K562 (cell line): ENCODE data around the gene BCL6B. TPM values are rescaled to one million over a fixed set of nuclear protein-coding genes. Genes with fewer than 3 reads are reported as not detected.

Source experiments
- ATAC-seq: fragments of 200-7000 bp; cut with Tn5 transposase; 3 replicates; pipeline ENCODE4 v1.9.1; 2020; ENCODE audit warnings: moderate library complexity
- BruUV-seq: library from RNA; stranded (reverse); fragments of 400-500 nt; replicated peaks from 2 replicates; lab custom pipeline; 2021; lab: Mats Ljungman, UMichigan
- CTCF ChIA-PET: fragments of 300-600 bp; formaldehyde crosslinking; extraction: SDS; loops from one replicate; lab custom pipeline; 2021; ENCODE audit warnings: low intra/inter-chr PET ratio; lab: Yijun Ruan, JAX
- POLR2A ChIA-PET: fragments of 300-600, 350-650 bp; sonication (Branson Sonifier 250); formaldehyde crosslinking; extraction: SDS; loops from one replicate; lab custom pipeline; 2021; ENCODE audit warnings: antibody characterized with exemption, inconsistent platforms; lab: Yijun Ruan, JAX
- DNase-seq, 4 experiments: peaks; one replicate each; pipeline versions ENCODE4 v3.0.0 to v3.0.0-alpha.2; 2011 to 2018; ENCODE audit warnings: low spot score in 3 of 4, mixed read lengths in 3 of 4; ENCODE audit errors: extremely low read depth in 1 of 4
- FAIRE-seq: peaks from 2 replicates; lab custom pipeline; 2011; peaks lifted over from hg19 to GRCh38; lab: Jason Lieb, UNC
- H2AFZ ChIP-seq: 2 replicates; pipeline ENCODE4 v1.6.0; 2011; ENCODE audit warnings: low read depth, low read length, control low read depth, inconsistent platforms
- H3K27ac ChIP-seq: fragments of 200-600 bp; 3 replicates; pipeline ENCODE4 v1.8.0; 2011; ENCODE audit warnings: low read depth, mild to moderate bottlenecking, control low read depth, inconsistent platforms, low read length, moderate library complexity, mixed read lengths; ENCODE audit errors: extremely low read depth
- H3K27me3 ChIP-seq, 2 experiments: fragments of 300-600 bp in 1 of 2; 2 replicates in 1 of 2; 3 replicates in 1 of 2; pipeline versions ENCODE4 v1.6.0 to v1.8.0; 2011; ENCODE audit warnings: inconsistent platforms in 2 of 2, low read length in 2 of 2, mild to moderate bottlenecking in 1 of 2, mixed read lengths in 1 of 2, moderate library complexity in 1 of 2; ENCODE audit not compliant: control insufficient read depth in 2 of 2, insufficient read depth in 2 of 2
- H3K36me3 ChIP-seq: fragments of 300-600 bp; 3 replicates; pipeline ENCODE4 v1.8.0; 2011; ENCODE audit warnings: mild to moderate bottlenecking, low read length, inconsistent platforms; ENCODE audit not compliant: control insufficient read depth, insufficient read depth
- H3K4me1 ChIP-seq, 2 experiments: fragments of 200-600 bp in 1 of 2; replicated peaks in 1 of 2; 2 replicates in 1 of 2; 3 replicates in 1 of 2; pipeline versions ENCODE4 v1.5.1 to v1.8.0; 2011; ENCODE audit warnings: inconsistent platforms in 2 of 2, low read length in 2 of 2, mild to moderate bottlenecking in 1 of 2, mixed read lengths in 1 of 2, moderate library complexity in 1 of 2; ENCODE audit not compliant: control insufficient read depth in 2 of 2, insufficient read depth in 2 of 2
- H3K4me2 ChIP-seq: 2 replicates; pipeline ENCODE4 v1.6.1; 2011; ENCODE audit warnings: low read length, control low read depth, inconsistent platforms, mixed read lengths; ENCODE audit not compliant: insufficient read depth
- H3K4me3 ChIP-seq: fragments of 200-600 bp; sonication (generic), shearing (Covaris generic); 2 replicates; pipeline ENCODE4 v1.5.1; 2016; ENCODE audit warnings: control low read depth, inconsistent platforms
- H3K79me2 ChIP-seq: fragments of 200-600 bp; 3 replicates; pipeline ENCODE4 v1.8.0; 2011; ENCODE audit warnings: low read length, inconsistent platforms; ENCODE audit not compliant: control insufficient read depth, insufficient read depth
- H3K9ac ChIP-seq, 2 experiments: 2 replicates each; pipeline versions ENCODE4 v1.6.0 to v1.6.1; 2011; ENCODE audit warnings: low read depth in 2 of 2, low read length in 2 of 2, control low read depth in 1 of 2, inconsistent platforms in 1 of 2, mild to moderate bottlenecking in 1 of 2, mixed read lengths in 1 of 2; ENCODE audit not compliant: insufficient read depth in 1 of 2
- H3K9me1 ChIP-seq: one replicate; pipeline ENCODE4 v1.6.0; 2011; ENCODE audit warnings: inconsistent platforms, mild to moderate bottlenecking, low read length, moderate library complexity; ENCODE audit not compliant: control insufficient read depth, insufficient read depth
- H3K9me3 ChIP-seq: replicated peaks from 2 replicates; pipeline ENCODE4 v1.5.1; 2011; ENCODE audit warnings: low read depth, low read length, inconsistent platforms; ENCODE audit not compliant: control insufficient read depth, insufficient read depth
- H4K20me1 ChIP-seq: replicated peaks from 2 replicates; pipeline ENCODE4 v1.6.1; 2011; ENCODE audit warnings: low read length, inconsistent platforms, mixed read lengths; ENCODE audit not compliant: control insufficient read depth, insufficient read depth
- BCOR ChIP-seq: fragments of 450-650 bp; IDR thresholded peaks from 2 replicates; pipeline ENCODE4 v1.6.1; 2016
- CBX8 ChIP-seq: fragments of 200-600 bp; sonication (generic); IDR thresholded peaks from 2 replicates; pipeline ENCODE4 v1.6.1; 2012; ENCODE audit warnings: borderline replicate concordance, mixed run types, low read depth, mild to moderate bottlenecking, moderate library complexity, mixed read lengths, low read length, control low read depth, inconsistent platforms; ENCODE audit not compliant: poor library complexity, severe bottlenecking; ENCODE audit errors: extremely low read depth
- CCNT2 ChIP-seq: IDR thresholded peaks from 2 replicates; pipeline ENCODE4 v1.6.1; 2011; ENCODE audit warnings: borderline replicate concordance, low read depth, mild to moderate bottlenecking, moderate library complexity, mixed read lengths, low read length; ENCODE audit not compliant: insufficient read length; ENCODE audit errors: extremely low read depth
- EP400 ChIP-seq: fragments of 450-650 bp; IDR thresholded peaks from 2 replicates; pipeline ENCODE4 v1.6.1; 2017; ENCODE audit warnings: antibody characterized with exemption, mild to moderate bottlenecking, moderate library complexity
- POLR2AphosphoS2 ChIP-seq: IDR thresholded peaks from 2 replicates; pipeline ENCODE4 v1.6.1; 2012; ENCODE audit warnings: low read length, improper control_type of control experiment
- RUNX1 ChIP-seq: sonication (generic); IDR thresholded peaks from 2 replicates; pipeline ENCODE4 v1.6.1; 2016; ENCODE audit warnings: antibody characterized with exemption, low read depth
- SREBF1 ChIP-seq: fragments of 150-350 bp; IDR thresholded peaks from 2 replicates; pipeline ENCODE4 v1.6.1; 2014; ENCODE audit warnings: antibody characterized with exemption, low read depth, low read length, borderline replicate concordance
- ZBTB34 ChIP-seq: fragments of 250-450 bp; sonication (Bioruptor Pico); IDR thresholded peaks from 2 replicates; pipeline ENCODE4 v1.8.0; 2021; ENCODE audit warnings: mild to moderate bottlenecking, moderate library complexity
- ZNF511 ChIP-seq: sonication (generic); formaldehyde crosslinking; IDR thresholded peaks from 2 replicates; pipeline ENCODE4 v1.8.0; 2022; ENCODE audit warnings: mild to moderate bottlenecking, missing genetic modification reagents
- WGBS: fragments of 100-300 bp; shearing (Covaris generic); methylation state at CpG from one replicate; pipeline ENCODE4 v1.1.6; 2016; ENCODE audit warnings: low coverage, mixed read lengths; ENCODE audit not compliant: insufficient coverage; ENCODE audit errors: missing lambda C conversion rate; 5-methylcytosine and 5-hydroxymethylcytosine counted together
- in situ Hi-C: fragments of 300-500 bp; cut with MboI; formaldehyde crosslinking; loops from 4 replicates; pipeline ENCODE4 v1.15.0; 2018; ENCODE audit warnings: inconsistent platforms, mixed read lengths
- intact Hi-C: fragments of 100-400 bp; cut with micrococcal nuclease; formaldehyde crosslinking; loops from 2 replicates; pipeline ENCODE4 v1.14.2; 2022
- polyA plus RNA-seq, 8 experiments: library from polyadenylated mRNA; depleted of rRNA in 4 of 8; stranded (reverse) in 5 of 8; unstranded in 3 of 8; fragments of >200 nt; fragmentation: Nextera tagmentation in 2 of 8; fragmentation: Illumina TruSeq in 1 of 8; extraction: Ambion mirVana in 2 of 8; extraction: Trizol in 1 of 8; gene quantifications; 2 replicates each; pipeline versions ENCODE4 v1.2.1 to v1.2.3, GENCODE V29; 2011 to 2014; ENCODE audit warnings: inconsistent platforms in 1 of 8, missing spikeins in 1 of 8
- total RNA-seq, 7 experiments: library from RNA; depleted of rRNA in 6 of 7; stranded (reverse); fragments of >200 nt in 6 of 7; fragmentation: Illumina TruSeq in 2 of 7; extraction: Trizol in 2 of 7; gene quantifications; 2 replicates each; pipeline versions ENCODE4 v1.2.1 to v1.2.3, GENCODE V29; 2011 to 2021; ENCODE audit warnings: low replicate concordance in 1 of 7

The BCL6B gene
- total and polyA plus RNA-seq, 9 of the 15 experiments (the other 6 are each of a cell fraction or from before 2014, with no cell fraction given) = 0.89 to 5.0 (median 3.6) TPM

- intact Hi-C loops (no loop called here), in situ Hi-C loops (loop anchor here (10.0 to 25.0 kb wide), 2 partner anchors 295 to 522 kb away; partner anchors contain the start of genes ACAP1, SENP3 and TNFSF13)
- no TSS peak for BruUV-seq
- no peak for FAIRE-seq
- no peak overlapping the region for H3K4me3 ChIP-seq
- DNase-seq = no peak
- H4K20me1 ChIP-seq = no peaks in the 10 kb centered on the region
- H3K27ac ChIP-seq = no peak overlapping the region
- 80% methylated on average over 3 of the region's 5 CpGs for WGBS
- peaks cover 19% of the 10 kb centered on the region for H3K79me2 ChIP-seq
- TF ChIP-seq CBX8 (no peak), SREBF1 (no peak), BCOR (no peak), ZBTB34 (CRISPR knock-in tag) (no peak), EP400 (no peak), POLR2AphosphoS2 (no peak), RUNX1 (no peak), ZNF511 (CRISPR knock-in tag) (no peak), CCNT2 (no peak)
- TF ChIP-seq, all 486 proteins: peak for 0
- Histone ChIP-seq H3K9me1 (no peaks in the 10 kb centered on the region), H2AFZ (no peak overlapping the region), H3K9ac (no peak overlapping the region), H3K4me1 (peaks cover 9 to 43% of the 10 kb centered on the region in 2 experiments; a peak in 4 of 5 replicates), H3K36me3 (no peaks in the 10 kb centered on the region), H3K27me3 (no peaks in the 10 kb centered on the region), H3K4me2 (no peak overlapping the region), H3K9me3 (no peaks in the 10 kb centered on the region)
- ChIA-PET CTCF (no interaction called here), POLR2A (no interaction called here)
- no peak for ATAC-seq
Observed at GRCh38 chr17:7039832-7040231, 17.0 kb downstream of the BCL6B start.
